Progenitor cell of endocrine pancreas (in vitro differentiated cells): ENCODE measurements around the gene ST8SIA6. TPM values are rescaled to one million over a fixed set of nuclear protein-coding genes. Genes with fewer than 3 reads are reported as not detected.

Experiments used
- DNase-seq: peaks from one replicate; pipeline ENCODE4 v3.0.0; 2021; ENCODE audit warnings: low spot score; ENCODE audit not compliant: unreplicated experiment
- H3K27ac Mint-ChIP-seq: 2 replicates; pipeline ENCODE4 v1.8.0; 2021; ENCODE audit warnings: mild to moderate bottlenecking, moderate library complexity, mixed read lengths
- H3K27me3 Mint-ChIP-seq: 2 replicates; pipeline ENCODE4 v1.8.0; 2021; ENCODE audit warnings: mixed read lengths
- H3K36me3 Mint-ChIP-seq: 2 replicates; pipeline ENCODE4 v1.8.0; 2022; ENCODE audit warnings: mixed read lengths; ENCODE audit not compliant: insufficient read depth
- H3K4me1 Mint-ChIP-seq: 2 replicates; pipeline ENCODE4 v1.8.0; 2021; ENCODE audit warnings: low read depth, mixed read lengths
- H3K4me3 Mint-ChIP-seq: 2 replicates; pipeline ENCODE4 v1.8.0; 2021; ENCODE audit warnings: low read depth, mild to moderate bottlenecking, moderate library complexity, mixed read lengths
- H3K9me3 Mint-ChIP-seq: 2 replicates; pipeline ENCODE4 v1.8.0; 2021; ENCODE audit warnings: low read depth, mixed read lengths
- CTCF ChIP-seq: fragments of 200-600 bp; sonication (generic); IDR thresholded peaks from one replicate; pipeline ENCODE4 v1.5.0; 2021; ENCODE audit warnings: antibody characterized with exemption, mild to moderate bottlenecking; ENCODE audit not compliant: unreplicated experiment
- total RNA-seq: library from RNA; stranded (reverse); gene quantifications from 2 replicates; pipeline ENCODE4 v1.2.1, GENCODE V29; 2021

Gene ST8SIA6
- total RNA-seq, 1 donor from 2014 or later, result 0.36 TPM

- H3K36me3 Mint-ChIP-seq, result no peaks in the 10 kb centered on the region
- no peak overlapping the region for H3K4me3 Mint-ChIP-seq
- TF ChIP-seq CTCF, result no peak
- no peak for DNase-seq
- no peaks in the 10 kb centered on the region for H3K4me1 Mint-ChIP-seq
- no peak overlapping the region for H3K27ac Mint-ChIP-seq
- no peaks in the 10 kb centered on the region for H3K9me3 Mint-ChIP-seq
- peaks cover 3% of the 10 kb centered on the region for H3K27me3 Mint-ChIP-seq
These were observed 39.2 kb downstream of the ST8SIA6 start for GRCh38 chr10:17415046-17415658.

- Mint-ChIP-seq H3K4me1 (no peaks in the 10 kb centered on the region), H3K4me3 (no peak overlapping the region), H3K9me3 (no peaks in the 10 kb centered on the region), H3K27ac (no peak overlapping the region), H3K27me3 (peaks cover 3% of the 10 kb centered on the region), H3K36me3 (no peaks in the 10 kb centered on the region)
- no peak for DNase-seq
- no peak for TF ChIP-seq CTCF
These were observed 39.9 kb downstream of the ST8SIA6 start for GRCh38 chr10:17414484-17414883.

GRCh38 chr10:17413876-17414275 is 40.5 kb downstream of the ST8SIA6 start:
- Mint-ChIP-seq H3K9me3 (no peaks in the 10 kb centered on the region), H3K27ac (no peak overlapping the region), H3K36me3 (no peaks in the 10 kb centered on the region), H3K4me1 (no peaks in the 10 kb centered on the region), H3K27me3 (peaks cover 3% of the 10 kb centered on the region), H3K4me3 (no peak overlapping the region)
- TF ChIP-seq CTCF, result no peak
- DNase-seq, result no peak

GRCh38 chr10:17412323-17412722 is 42.1 kb downstream of the ST8SIA6 start:
- Mint-ChIP-seq H3K9me3 (no peaks in the 10 kb centered on the region), H3K27me3 (peaks cover 3% of the 10 kb centered on the region)

GRCh38 chr10:17410907-17411306 is 43.5 kb downstream of the ST8SIA6 start:
- H3K9me3 Mint-ChIP-seq, result no peaks in the 10 kb centered on the region
- DNase-seq, result no peak
- H3K4me1 Mint-ChIP-seq, result peaks cover 6% of the 10 kb centered on the region
- no peaks in the 10 kb centered on the region for H3K27me3 Mint-ChIP-seq
- H3K4me3 Mint-ChIP-seq, result no peak overlapping the region
- TF ChIP-seq CTCF, result no peak
- H3K36me3 Mint-ChIP-seq, result no peaks in the 10 kb centered on the region
- no peak overlapping the region for H3K27ac Mint-ChIP-seq

More at GRCh38 chr10:17412323-17412722, 42.1 kb downstream of the ST8SIA6 start:
- Mint-ChIP-seq H3K27ac (no peak overlapping the region), H3K4me1 (no peaks in the 10 kb centered on the region), H3K4me3 (no peak overlapping the region), H3K36me3 (no peaks in the 10 kb centered on the region)
- peak; percentile 24 for TF ChIP-seq CTCF
- DNase-seq, result no peak
